ENCODE measurements around the gene CATSPERE. TPM values are rescaled to one million over a fixed set of nuclear protein-coding genes. Genes with fewer than 3 reads are reported as not detected.
"Not testable (repeated sequence)": the region's sequence is repeated elsewhere in the genome, so short reads cannot be mapped to it uniquely, and the experiment has no call there.

Gene CATSPERE
- total RNA-seq, 5 donors from 2014 or later (not counting 1 experiment from before 2014, with no cell fraction given): 0.79 to 1.5 (median 1.3) TPM

- ChIA-PET CTCF (interaction anchor here in 1 of 2 donors (1.1 kb wide), 1 partner anchor 44 kb away, joined by 4 read pairs; no protein-coding TSS in a partner anchor), POLR2A (interaction anchor here in 1 of 2 donors (0.6 kb wide), 1 partner anchor 379 kb away, joined by 3 read pairs; no protein-coding TSS in a partner anchor)
- H3K36me3 Mint-ChIP-seq: peaks cover 10% of the 10 kb centered on the region
- H3K27ac Mint-ChIP-seq; H3K27me3 Mint-ChIP-seq; H3K4me3 Mint-ChIP-seq; H3K27ac ChIP-seq (ENCODE audit: low read length); H3K27me3 ChIP-seq (replicated peaks in 1 of 2; ENCODE audit: control insufficient read depth in 2 of 2, extremely low read depth in 1 of 2, insufficient read depth in 2 of 2, low read length in 1 of 2); H3K4me1 Mint-ChIP-seq; DNase-seq; H3K36me3 ChIP-seq (ENCODE audit: control insufficient read depth in 2 of 2, extremely low read depth in 1 of 2, insufficient read depth in 1 of 2, low read length in 1 of 2); H3K4me3 ChIP-seq (ENCODE audit: control insufficient read depth in 1 of 2, extremely low read depth in 1 of 2, low read length in 1 of 2); H3K9me3 ChIP-seq; ATAC-seq (replicated peaks in 1 of 4); H3K4me1 ChIP-seq (ENCODE audit: control insufficient read depth in 1 of 2, extremely low read depth in 1 of 2, insufficient read depth in 2 of 2, low read length in 2 of 2): not testable (repeated sequence)
- WGBS (ENCODE audit: insufficient coverage): 82% methylated on average over 2 of the region's 7 CpGs
- H3K9me3 Mint-ChIP-seq: peaks cover 3 to 23% (median 19%) of the 10 kb centered on the region in 3 donors
Observed at GRCh38 chr1:244578205-244578604, 117.1 kb downstream of the CATSPERE start.

DNA sequence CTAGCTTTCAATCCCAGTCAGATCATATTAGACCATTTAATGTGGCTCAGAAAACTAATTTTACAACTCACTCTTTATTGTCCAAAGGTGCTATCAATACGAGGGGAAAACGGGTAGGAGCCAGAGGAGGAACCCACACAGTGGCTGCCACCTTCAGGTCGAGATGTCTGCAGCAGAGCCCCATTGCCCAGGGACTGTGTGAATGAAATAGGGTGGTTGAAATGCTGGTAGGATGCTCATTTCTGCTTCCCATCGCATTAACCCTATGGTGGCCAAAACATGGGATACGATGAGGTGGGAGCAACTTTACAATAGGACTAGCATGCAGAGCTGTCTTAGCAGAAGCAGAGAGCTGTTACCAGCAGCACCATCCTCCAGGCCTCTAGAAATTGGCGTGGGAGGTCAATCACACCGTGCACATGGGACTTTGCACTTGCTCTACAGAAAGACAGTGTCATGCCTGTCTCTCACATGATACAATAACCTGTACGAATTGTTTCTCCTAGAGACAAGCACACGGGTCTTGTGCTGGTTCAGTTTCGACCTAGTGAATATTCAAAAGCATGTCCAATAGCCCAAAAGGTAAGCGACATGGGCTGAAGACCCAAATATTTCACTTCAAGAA lies 122.4 kb downstream of the CATSPERE start:
- POLR2A ChIA-PET: no interaction called here
- no peaks in the 10 kb centered on the region for H3K36me3 ChIP-seq (ENCODE audit: control insufficient read depth in 2 of 2, extremely low read depth in 1 of 2, insufficient read depth in 1 of 2, low read length in 1 of 2)
- H3K9me3 ChIP-seq: no peaks in the 10 kb centered on the region
- no peak overlapping the region for H3K4me3 ChIP-seq (ENCODE audit: control insufficient read depth in 1 of 2, extremely low read depth in 1 of 2, low read length in 1 of 2)
- no peaks in the 10 kb centered on the region for H3K4me1 ChIP-seq (ENCODE audit: control insufficient read depth in 1 of 2, extremely low read depth in 1 of 2, insufficient read depth in 2 of 2, low read length in 2 of 2)
- H3K36me3 Mint-ChIP-seq: peaks cover 3% of the 10 kb centered on the region
- H3K4me1 Mint-ChIP-seq: peaks cover 0 to 6% (median 0%) of the 10 kb centered on the region in 3 donors
- H3K9me3 Mint-ChIP-seq: peaks cover 0 to 3% (median 0%) of the 10 kb centered on the region in 3 donors
- H3K27ac ChIP-seq (ENCODE audit: low read length): no peak overlapping the region
- no peak overlapping the region for H3K4me3 Mint-ChIP-seq
- CTCF ChIA-PET: interaction anchor here in 1 of 2 donors (0.6 kb wide), 1 partner anchor 1108 kb away, joined by 3 read pairs; no protein-coding TSS in a partner anchor
- WGBS (ENCODE audit: insufficient coverage): 79% methylated on average over 9 of the region's 11 CpGs
- ATAC-seq (replicated peaks in 1 of 4): no peak
- no peak for DNase-seq
- no peak overlapping the region for H3K27ac Mint-ChIP-seq
- H3K27me3 Mint-ChIP-seq: no peaks in the 10 kb centered on the region
- H3K27me3 ChIP-seq (replicated peaks in 1 of 2; ENCODE audit: control insufficient read depth in 2 of 2, extremely low read depth in 1 of 2, insufficient read depth in 2 of 2, low read length in 1 of 2): peaks cover 0 to 2% of the 10 kb centered on the region in 2 experiments

GRCh38 chr1:244585867-244586266 lies 124.8 kb downstream of the CATSPERE start:
- no peaks in the 10 kb centered on the region for H3K36me3 ChIP-seq (ENCODE audit: control insufficient read depth in 2 of 2, extremely low read depth in 1 of 2, insufficient read depth in 1 of 2, low read length in 1 of 2)
- Mint-ChIP-seq H3K4me1 (peaks cover 0 to 6% (median 0%) of the 10 kb centered on the region in 3 donors), H3K36me3 (peaks cover 8% of the 10 kb centered on the region), H3K27me3 (no peaks in the 10 kb centered on the region), H3K4me3 (no peak overlapping the region), H3K9me3 (peaks cover 0 to 6% (median 0%) of the 10 kb centered on the region in 3 donors), H3K27ac (no peak overlapping the region)
- ChIA-PET CTCF (no interaction called here), POLR2A (no interaction called here)
- H3K27me3 ChIP-seq (replicated peaks in 1 of 2; ENCODE audit: control insufficient read depth in 2 of 2, extremely low read depth in 1 of 2, insufficient read depth in 2 of 2, low read length in 1 of 2): peaks cover 0 to 2% of the 10 kb centered on the region in 2 experiments
- WGBS (ENCODE audit: insufficient coverage): 72% methylated on average over 2 of the region's 4 CpGs
- ATAC-seq (replicated peaks in 1 of 4) (no peak), DNase-seq (no peak)
- no peak overlapping the region for H3K4me3 ChIP-seq (ENCODE audit: control insufficient read depth in 1 of 2, extremely low read depth in 1 of 2, low read length in 1 of 2)
- H3K9me3 ChIP-seq: no peaks in the 10 kb centered on the region
- no peaks in the 10 kb centered on the region for H3K4me1 ChIP-seq (ENCODE audit: control insufficient read depth in 1 of 2, extremely low read depth in 1 of 2, insufficient read depth in 2 of 2, low read length in 2 of 2)
- H3K27ac ChIP-seq (ENCODE audit: low read length): no peak overlapping the region

- ChIA-PET POLR2A (no interaction called here), CTCF (no interaction called here)
- Mint-ChIP-seq H3K27me3 (no peaks in the 10 kb centered on the region), H3K27ac (no peak overlapping the region), H3K4me3 (no peak overlapping the region), H3K36me3 (peaks cover 10% of the 10 kb centered on the region), H3K9me3 (peaks cover 0 to 11% (median 0%) of the 10 kb centered on the region in 3 donors), H3K4me1 (no peaks in the 10 kb centered on the region)
- Histone ChIP-seq H3K4me3 (ENCODE audit: control insufficient read depth in 1 of 2, extremely low read depth in 1 of 2, low read length in 1 of 2) (no peak overlapping the region), H3K9me3 (no peaks in the 10 kb centered on the region), H3K36me3 (ENCODE audit: control insufficient read depth in 2 of 2, extremely low read depth in 1 of 2, insufficient read depth in 1 of 2, low read length in 1 of 2) (no peaks in the 10 kb centered on the region), H3K27ac (ENCODE audit: low read length) (no peak overlapping the region), H3K27me3 (replicated peaks in 1 of 2; ENCODE audit: control insufficient read depth in 2 of 2, extremely low read depth in 1 of 2, insufficient read depth in 2 of 2, low read length in 1 of 2) (no peaks in the 10 kb centered on the region), H3K4me1 (ENCODE audit: control insufficient read depth in 1 of 2, extremely low read depth in 1 of 2, insufficient read depth in 2 of 2, low read length in 2 of 2) (no peaks in the 10 kb centered on the region)
- DNase-seq (no peak), ATAC-seq (replicated peaks in 1 of 4) (no peak)
- WGBS (ENCODE audit: insufficient coverage): no CpG with 5 or more reads among the region's 2 CpGs
Observed at GRCh38 chr1:244590670-244591069, 129.6 kb downstream of the CATSPERE start.

GRCh38 chr1:244598611-244599010 lies 137.5 kb downstream of the CATSPERE start:
- Histone ChIP-seq H3K4me1 (ENCODE audit: control insufficient read depth in 1 of 2, extremely low read depth in 1 of 2, insufficient read depth in 2 of 2, low read length in 2 of 2) (no peaks in the 10 kb centered on the region), H3K27me3 (replicated peaks in 1 of 2; ENCODE audit: control insufficient read depth in 2 of 2, extremely low read depth in 1 of 2, insufficient read depth in 2 of 2, low read length in 1 of 2) (no peaks in the 10 kb centered on the region), H3K36me3 (ENCODE audit: control insufficient read depth in 2 of 2, extremely low read depth in 1 of 2, insufficient read depth in 1 of 2, low read length in 1 of 2) (no peaks in the 10 kb centered on the region), H3K9me3 (no peaks in the 10 kb centered on the region), H3K4me3 (ENCODE audit: control insufficient read depth in 1 of 2, extremely low read depth in 1 of 2, low read length in 1 of 2) (no peak overlapping the region), H3K27ac (ENCODE audit: low read length) (no peak overlapping the region)
- CTCF ChIA-PET: interaction anchor here in 1 of 2 donors (1.4 kb wide), 1 partner anchor 203 kb away, joined by 3 read pairs; no protein-coding TSS in a partner anchor
- 83% methylated on average over 5 of the region's 5 CpGs for WGBS (ENCODE audit: insufficient coverage)
- Mint-ChIP-seq H3K27ac (peak overlapping the region in 1 of 2 donors; percentile 19), H3K27me3 (peaks cover 0 to 10% of the 10 kb centered on the region in 2 donors), H3K4me3 (no peak overlapping the region), H3K36me3 (no peaks in the 10 kb centered on the region), H3K9me3 (no peaks in the 10 kb centered on the region), H3K4me1 (peaks cover 0 to 14% (median 12%) of the 10 kb centered on the region in 3 donors)
- ATAC-seq (replicated peaks in 1 of 4) (no peak), DNase-seq (no peak)
- POLR2A ChIA-PET: no interaction called here

DNA sequence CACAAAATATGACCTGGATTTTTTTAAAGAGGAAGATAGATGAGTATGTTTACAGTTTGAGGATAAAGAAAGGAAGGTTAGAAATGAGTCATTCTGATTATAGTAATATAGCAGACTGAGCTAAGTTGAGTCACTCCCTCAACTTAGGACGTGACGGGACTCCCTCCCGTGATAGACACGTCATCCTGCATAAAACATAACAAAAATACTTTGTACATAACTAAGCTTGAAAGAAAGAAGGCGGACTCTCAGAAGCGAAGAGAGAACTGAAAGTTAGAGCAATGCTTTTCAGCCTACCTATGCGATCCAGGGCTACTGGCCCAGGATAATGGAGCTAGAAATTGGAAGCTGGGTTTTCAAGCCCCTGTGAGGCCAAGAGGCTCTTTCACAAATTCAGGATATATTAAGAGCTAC lies 138.9 kb downstream of the CATSPERE start:
- Mint-ChIP-seq H3K27me3 (peaks cover 0 to 10% of the 10 kb centered on the region in 2 donors), H3K9me3 (no peaks in the 10 kb centered on the region), H3K4me3 (peak overlapping the region in 2 of 3 donors; percentile 56 to 78), H3K4me1 (peaks cover 0 to 14% (median 12%) of the 10 kb centered on the region in 3 donors), H3K27ac (peak overlapping the region; percentile 94 to 97), H3K36me3 (no peaks in the 10 kb centered on the region)
- Histone ChIP-seq H3K36me3 (ENCODE audit: control insufficient read depth in 2 of 2, extremely low read depth in 1 of 2, insufficient read depth in 1 of 2, low read length in 1 of 2) (no peaks in the 10 kb centered on the region), H3K4me1 (ENCODE audit: control insufficient read depth in 1 of 2, extremely low read depth in 1 of 2, insufficient read depth in 2 of 2, low read length in 2 of 2) (no peaks in the 10 kb centered on the region), H3K4me3 (ENCODE audit: control insufficient read depth in 1 of 2, extremely low read depth in 1 of 2, low read length in 1 of 2) (no peak overlapping the region), H3K27ac (ENCODE audit: low read length) (no peak overlapping the region), H3K9me3 (no peaks in the 10 kb centered on the region), H3K27me3 (replicated peaks in 1 of 2; ENCODE audit: control insufficient read depth in 2 of 2, extremely low read depth in 1 of 2, insufficient read depth in 2 of 2, low read length in 1 of 2) (no peaks in the 10 kb centered on the region)
- no CpG with 5 or more reads among the region's 7 CpGs for WGBS (ENCODE audit: insufficient coverage)
- peak in 15 of 35 experiments; percentile 1 to 42 (median 9) for DNase-seq
- POLR2A ChIA-PET: interaction anchor here (0.5 to 1.5 kb wide), 5 partner anchors 40 to 372 kb away, joined by 3 to 5 read pairs (median 4); no protein-coding TSS in a partner anchor
- CTCF ChIA-PET: interaction anchor here (0.6 to 1.6 kb wide), 12 partner anchors 9 to 567 kb away, joined by 3 to 9 read pairs (median 4); no protein-coding TSS in a partner anchor
- peak; percentile 90 to 97 (median 94) for ATAC-seq (replicated peaks in 1 of 4)

Measured in T-cell (primary cell).